OCI-LY3 (cell line): ENCODE results near the gene GCNT2.

ENCODE experiments used
- H2AFZ ChIP-seq: fragments of 200-600, 300-600 bp; shearing (Covaris generic); 2 replicates; pipeline ENCODE4 v1.6.0; 2014; ENCODE audit warnings: antibody characterized with exemption, low read depth, low read length
- H3K27ac ChIP-seq: fragments of 200-600, 300-600 bp; sonication (generic); 2 replicates; pipeline ENCODE4 v1.5.1; 2014; ENCODE audit warnings: mild to moderate bottlenecking, low read length, moderate library complexity, mixed read lengths
- H3K27me3 ChIP-seq: fragments of 200-600, 300-600 bp; sonication (generic); 2 replicates; pipeline ENCODE4 v1.6.1; 2014; ENCODE audit warnings: low read depth, low read length, mixed read lengths
- H3K36me3 ChIP-seq: fragments of 200-600, 300-600 bp; sonication (generic); replicated peaks from 2 replicates; pipeline ENCODE3; 2014; ENCODE audit warnings: low read depth, low read length, mixed read lengths
- H3K4me1 ChIP-seq: fragments of 300-600, 200-600 bp; sonication (generic); 2 replicates; pipeline ENCODE4 v1.6.1; 2014; ENCODE audit warnings: low read length, mixed read lengths
- H3K4me2 ChIP-seq: fragments of 200-600, 300-600 bp; sonication (generic); 2 replicates; pipeline ENCODE4 v1.6.1; 2014; ENCODE audit warnings: low read length, mixed read lengths
- H3K4me3 ChIP-seq: fragments of 300-600, 200-600 bp; sonication (generic); 2 replicates; pipeline ENCODE4 v1.5.1; 2014; ENCODE audit warnings: antibody characterized with exemption, mild to moderate bottlenecking, low read length, moderate library complexity
- H3K79me2 ChIP-seq: fragments of 300-600, 200-600 bp; shearing (Covaris generic); 2 replicates; pipeline ENCODE4 v1.6.1; 2014; ENCODE audit warnings: mild to moderate bottlenecking, low read length, mixed read lengths
- H3K9ac ChIP-seq: fragments of 300-600, 200-600 bp; shearing (Covaris generic); 2 replicates; pipeline ENCODE4 v1.6.0; 2014; ENCODE audit warnings: mild to moderate bottlenecking, low read length, moderate library complexity
- H3K9me3 ChIP-seq: fragments of 200-600, 300-600 bp; shearing (Covaris generic); 2 replicates; pipeline ENCODE4 v1.6.1; 2014; ENCODE audit warnings: low read length, mixed read lengths; ENCODE audit not compliant: insufficient read depth
- H4K20me1 ChIP-seq: fragments of 200-600, 300-600 bp; sonication (generic); 2 replicates; pipeline ENCODE4 v1.6.1; 2016; ENCODE audit warnings: low read length, mixed read lengths; ENCODE audit not compliant: insufficient read depth
- CTCF ChIP-seq: fragments of 200-600, 300-600 bp; sonication (generic); IDR thresholded peaks from 2 replicates; pipeline ENCODE4 v1.5.1; 2014; ENCODE audit warnings: antibody characterized with exemption, low read length, low read depth
- EZH2phosphoT487 ChIP-seq: fragments of 200-600 bp; shearing (Covaris generic); IDR thresholded peaks from 2 replicates; pipeline ENCODE4 v1.6.1; 2018; ENCODE audit warnings: antibody characterized with exemption, mixed run types, low read depth

Gene GCNT2

GRCh38 chr6:10479939-10480700, 41.0 kb upstream of the GCNT2 start:
- Histone ChIP-seq H2AFZ (no peak overlapping the region), H4K20me1 (no peaks in the 10 kb centered on the region)

GRCh38 chr6:10481101-10481500, 40.0 kb upstream of the GCNT2 start:
- no peak overlapping the region for H2AFZ ChIP-seq
- no peaks in the 10 kb centered on the region for H3K9me3 ChIP-seq
- no peaks in the 10 kb centered on the region for H3K79me2 ChIP-seq
- no peaks in the 10 kb centered on the region for H3K27me3 ChIP-seq
- H3K9ac ChIP-seq: no peak overlapping the region
- H3K4me1 ChIP-seq: no peaks in the 10 kb centered on the region
- no peak overlapping the region for H3K27ac ChIP-seq
- H4K20me1 ChIP-seq: no peaks in the 10 kb centered on the region
- no peak for TF ChIP-seq CTCF
- TF ChIP-seq EZH2phosphoT487: no peak
- no peak overlapping the region for H3K4me2 ChIP-seq
- H3K36me3 ChIP-seq: no peaks in the 10 kb centered on the region
- no peak overlapping the region for H3K4me3 ChIP-seq

More at GRCh38 chr6:10479939-10480700, 41.0 kb upstream of the GCNT2 start:
- no peaks in the 10 kb centered on the region for H3K36me3 ChIP-seq
- H3K4me1 ChIP-seq: no peaks in the 10 kb centered on the region
- H3K79me2 ChIP-seq: no peaks in the 10 kb centered on the region
- H3K9me3 ChIP-seq: no peaks in the 10 kb centered on the region
- no peak overlapping the region for H3K4me3 ChIP-seq
- H3K4me2 ChIP-seq: no peak overlapping the region
- H3K27me3 ChIP-seq: no peaks in the 10 kb centered on the region
- no peak overlapping the region for H3K9ac ChIP-seq
- no peak overlapping the region for H3K27ac ChIP-seq
- no peak for TF ChIP-seq EZH2phosphoT487
- TF ChIP-seq CTCF: no peak

GRCh38 chr6:10482636-10483257, 38.4 kb upstream of the GCNT2 start:
- Histone ChIP-seq H4K20me1 (no peaks in the 10 kb centered on the region), H3K4me3 (no peak overlapping the region), H3K4me1 (no peaks in the 10 kb centered on the region), H3K27ac (no peak overlapping the region), H3K9me3 (no peaks in the 10 kb centered on the region), H3K36me3 (no peaks in the 10 kb centered on the region), H3K27me3 (no peaks in the 10 kb centered on the region), H3K79me2 (no peaks in the 10 kb centered on the region), H2AFZ (no peak overlapping the region), H3K4me2 (no peak overlapping the region), H3K9ac (no peak overlapping the region)
- no peak for TF ChIP-seq CTCF
- no peak for TF ChIP-seq EZH2phosphoT487

- H2AFZ ChIP-seq: no peak overlapping the region
- H3K27ac ChIP-seq: no peak overlapping the region
- H3K4me3 ChIP-seq: no peak overlapping the region
- no peak overlapping the region for H3K4me2 ChIP-seq
- no peaks in the 10 kb centered on the region for H3K79me2 ChIP-seq
- H3K36me3 ChIP-seq: no peaks in the 10 kb centered on the region
- H3K27me3 ChIP-seq: no peaks in the 10 kb centered on the region
- no peaks in the 10 kb centered on the region for H3K9me3 ChIP-seq
- no peak for TF ChIP-seq CTCF
- no peak for TF ChIP-seq EZH2phosphoT487
- no peaks in the 10 kb centered on the region for H4K20me1 ChIP-seq
- H3K4me1 ChIP-seq: no peaks in the 10 kb centered on the region
- no peak overlapping the region for H3K9ac ChIP-seq
Observed at GRCh38 chr6:10484912-10485311, 36.2 kb upstream of the GCNT2 start.
